Astrocyte (in vitro differentiated cells and primary cell): ENCODE results near the gene BAG5. TPM values are rescaled to one million over a fixed set of nuclear protein-coding genes. Genes with fewer than 3 reads are reported as not detected.

Experiments used
- DNase-seq: peaks from one replicate; pipeline ENCODE4 v3.0.0-alpha.2; 2010; ENCODE audit warnings: low read depth
- FAIRE-seq: peaks from 2 replicates; lab custom pipeline; 2011; peaks lifted over from hg19 to GRCh38; lab: Jason Lieb, UNC
- H2AFZ ChIP-seq: 2 replicates; pipeline ENCODE4 v1.6.0; 2012; ENCODE audit warnings: low read depth, low read length, inconsistent platforms
- H3K27ac ChIP-seq: 2 replicates; pipeline ENCODE4 v1.5.1; 2011; ENCODE audit warnings: low read depth, low read length, inconsistent platforms
- H3K27me3 ChIP-seq: 2 replicates; pipeline ENCODE4 v1.6.0; 2011; ENCODE audit warnings: low read length, inconsistent platforms; ENCODE audit not compliant: insufficient read depth
- H3K36me3 ChIP-seq: 2 replicates; pipeline ENCODE4 v1.5.1; 2011; ENCODE audit warnings: low read length, inconsistent platforms; ENCODE audit not compliant: insufficient read depth
- H3K4me1 ChIP-seq: 2 replicates; pipeline ENCODE4 v1.5.1; 2011; ENCODE audit warnings: low read length, inconsistent platforms; ENCODE audit not compliant: insufficient read depth
- H3K4me2 ChIP-seq: 2 replicates; pipeline ENCODE4 v1.6.0; 2012; ENCODE audit warnings: low read length, inconsistent platforms
- H3K4me3 ChIP-seq: 2 replicates; pipeline ENCODE4 v1.5.1; 2011; ENCODE audit warnings: low read depth, mild to moderate bottlenecking, low read length, inconsistent platforms; ENCODE audit not compliant: insufficient read depth
- H3K79me2 ChIP-seq: 2 replicates; pipeline ENCODE4 v1.6.0; 2012; ENCODE audit warnings: mild to moderate bottlenecking, low read length, inconsistent platforms; ENCODE audit not compliant: insufficient read depth
- H3K9ac ChIP-seq: 2 replicates; pipeline ENCODE4 v1.6.0; 2012; ENCODE audit warnings: mild to moderate bottlenecking, low read length, inconsistent platforms
- H3K9me3 ChIP-seq: 2 replicates; pipeline ENCODE4 v1.5.1; 2012; ENCODE audit warnings: low read depth, mild to moderate bottlenecking, low read length, inconsistent platforms; ENCODE audit not compliant: insufficient read depth
- H4K20me1 ChIP-seq: 2 replicates; pipeline ENCODE4 v1.6.0; 2012; ENCODE audit warnings: low read length, inconsistent platforms; ENCODE audit not compliant: insufficient read depth
- H3K27ac Mint-ChIP-seq: one replicate; pipeline ENCODE4 v1.8.0; 2021; ENCODE audit warnings: mild to moderate bottlenecking, mixed read lengths; ENCODE audit not compliant: unreplicated experiment
- H3K27me3 Mint-ChIP-seq: one replicate; pipeline ENCODE4 v1.8.0; 2021; ENCODE audit warnings: low read depth, mixed read lengths; ENCODE audit not compliant: unreplicated experiment
- H3K36me3 Mint-ChIP-seq: one replicate; pipeline ENCODE4 v1.8.0; 2021; ENCODE audit warnings: low read depth, mixed read lengths; ENCODE audit not compliant: unreplicated experiment
- H3K4me1 Mint-ChIP-seq: one replicate; pipeline ENCODE4 v1.8.0; 2021; ENCODE audit warnings: low read depth, mixed read lengths; ENCODE audit not compliant: unreplicated experiment
- H3K4me3 Mint-ChIP-seq: one replicate; pipeline ENCODE4 v1.8.0; 2021; ENCODE audit warnings: mild to moderate bottlenecking, moderate library complexity, mixed read lengths; ENCODE audit not compliant: unreplicated experiment
- H3K9me3 Mint-ChIP-seq: one replicate; pipeline ENCODE4 v1.8.0; 2021; ENCODE audit warnings: mild to moderate bottlenecking, mixed read lengths; ENCODE audit not compliant: unreplicated experiment
- EZH2 ChIP-seq: IDR thresholded peaks from 2 replicates; pipeline ENCODE4 v1.6.1; 2012; ENCODE audit warnings: mild to moderate bottlenecking, low read length, inconsistent platforms; ENCODE audit not compliant: insufficient read depth
- total RNA-seq: library from RNA; stranded (reverse); gene quantifications from 2 replicates; pipeline ENCODE4 v1.2.1, GENCODE V29; 2021
- TF ChIP-seq, protein P1 (sequence below): IDR thresholded peaks from 2 replicates; pipeline ENCODE4 v1.5.1; 2011; ENCODE audit warnings: low read depth, mild to moderate bottlenecking, inconsistent platforms, low read length, moderate library complexity; ENCODE audit not compliant: insufficient read depth

The BAG5 gene
- total RNA-seq, 1 donor from 2014 or later: 35.2 TPM

- H3K9ac ChIP-seq: no peak overlapping the region
- Mint-ChIP-seq H3K4me1 (peaks cover 6% of the 10 kb centered on the region), H3K36me3 (peaks cover 2% of the 10 kb centered on the region), H3K9me3 (no peaks in the 10 kb centered on the region), H3K27ac (no peak overlapping the region), H3K27me3 (no peaks in the 10 kb centered on the region), H3K4me3 (no peak overlapping the region)
- H2AFZ ChIP-seq: no peak overlapping the region
- no peak overlapping the region for H3K27ac ChIP-seq
- H3K4me1 ChIP-seq: peaks cover 12% of the 10 kb centered on the region
- no peaks in the 10 kb centered on the region for H3K36me3 ChIP-seq
- no peaks in the 10 kb centered on the region for H3K79me2 ChIP-seq
- H3K9me3 ChIP-seq: no peaks in the 10 kb centered on the region
- H3K27me3 ChIP-seq: no peaks in the 10 kb centered on the region
- H3K4me2 ChIP-seq: no peak overlapping the region
- FAIRE-seq: no peak
- no peak overlapping the region for H3K4me3 ChIP-seq
- H4K20me1 ChIP-seq: peaks cover 25% of the 10 kb centered on the region
- TF ChIP-seq EZH2: no peak
- TF ChIP-seq, protein P1, sequence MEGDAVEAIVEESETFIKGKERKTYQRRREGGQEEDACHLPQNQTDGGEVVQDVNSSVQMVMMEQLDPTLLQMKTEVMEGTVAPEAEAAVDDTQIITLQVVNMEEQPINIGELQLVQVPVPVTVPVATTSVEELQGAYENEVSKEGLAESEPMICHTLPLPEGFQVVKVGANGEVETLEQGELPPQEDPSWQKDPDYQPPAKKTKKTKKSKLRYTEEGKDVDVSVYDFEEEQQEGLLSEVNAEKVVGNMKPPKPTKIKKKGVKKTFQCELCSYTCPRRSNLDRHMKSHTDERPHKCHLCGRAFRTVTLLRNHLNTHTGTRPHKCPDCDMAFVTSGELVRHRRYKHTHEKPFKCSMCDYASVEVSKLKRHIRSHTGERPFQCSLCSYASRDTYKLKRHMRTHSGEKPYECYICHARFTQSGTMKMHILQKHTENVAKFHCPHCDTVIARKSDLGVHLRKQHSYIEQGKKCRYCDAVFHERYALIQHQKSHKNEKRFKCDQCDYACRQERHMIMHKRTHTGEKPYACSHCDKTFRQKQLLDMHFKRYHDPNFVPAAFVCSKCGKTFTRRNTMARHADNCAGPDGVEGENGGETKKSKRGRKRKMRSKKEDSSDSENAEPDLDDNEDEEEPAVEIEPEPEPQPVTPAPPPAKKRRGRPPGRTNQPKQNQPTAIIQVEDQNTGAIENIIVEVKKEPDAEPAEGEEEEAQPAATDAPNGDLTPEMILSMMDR: no peak
- no peak for DNase-seq
Observed at GRCh38 chr14:103547455-103547940, 15.0 kb downstream of the BAG5 start.

- Histone ChIP-seq H3K4me3 (no peak overlapping the region), H3K27me3 (no peaks in the 10 kb centered on the region), H3K79me2 (no peaks in the 10 kb centered on the region), H3K4me2 (no peak overlapping the region), H4K20me1 (peaks cover 19% of the 10 kb centered on the region), H3K9ac (no peak overlapping the region), H2AFZ (no peak overlapping the region), H3K9me3 (no peaks in the 10 kb centered on the region), H3K27ac (no peak overlapping the region), H3K36me3 (no peaks in the 10 kb centered on the region), H3K4me1 (peaks cover 12% of the 10 kb centered on the region)
- DNase-seq (no peak), FAIRE-seq (no peak)
- TF ChIP-seq, protein P1: peak; percentile 52
- TF ChIP-seq EZH2: no peak
- H3K27ac Mint-ChIP-seq: no peak overlapping the region
- H3K9me3 Mint-ChIP-seq: no peaks in the 10 kb centered on the region
- H3K4me3 Mint-ChIP-seq: no peak overlapping the region
- H3K27me3 Mint-ChIP-seq: no peaks in the 10 kb centered on the region
- peaks cover 2% of the 10 kb centered on the region for H3K36me3 Mint-ChIP-seq
- H3K4me1 Mint-ChIP-seq: peaks cover 4% of the 10 kb centered on the region
Observed at GRCh38 chr14:103546652-103547454, 15.6 kb downstream of the BAG5 start.
